HEK293 (cell line): ENCODE data around the gene EGR4.
"Not testable (repeated sequence)": the region's sequence is repeated elsewhere in the genome, so short reads cannot be mapped to it uniquely, and the experiment has no call there.

Experiments used
- CTCF ChIA-PET: fragments of 350-600 bp; formaldehyde crosslinking; extraction: SDS; loops from one replicate; lab custom pipeline; 2021; ENCODE audit warnings: antibody characterized with exemption; lab: Yijun Ruan, JAX
- POLR2A ChIA-PET: fragments of 300-600 bp; formaldehyde crosslinking; extraction: SDS; loops from one replicate; lab custom pipeline; 2020; ENCODE audit warnings: antibody characterized with exemption, inconsistent platforms; lab: Yijun Ruan, JAX
- H3K27ac ChIP-seq: fragments of 200-500 bp; sonication (Bioruptor generic); 2 replicates; pipeline ENCODE4 v1.5.1; 2014; ENCODE audit warnings: low read depth, low read length, control low read depth, inconsistent platforms; ENCODE audit errors: extremely low read depth
- H3K36me3 ChIP-seq, 2 experiments: fragments of 200-500 bp in 1 of 2; sonication (Bioruptor generic) in 1 of 2; 1 replicate in 1 of 2; 2 replicates in 1 of 2; pipeline ENCODE4 v1.5.1; 2014 to 2017; ENCODE audit warnings: inconsistent platforms in 2 of 2, low read length in 2 of 2; ENCODE audit not compliant: control insufficient read depth in 2 of 2, insufficient read depth in 1 of 2
- H3K4me1 ChIP-seq: fragments of 200-500 bp; sonication (Bioruptor generic); 2 replicates; pipeline ENCODE4 v1.5.1; 2014; ENCODE audit warnings: mild to moderate bottlenecking, low read length, inconsistent platforms; ENCODE audit not compliant: control insufficient read depth, insufficient read depth
- H3K4me3 ChIP-seq: 2 replicates; pipeline ENCODE4 v1.5.1; 2011; ENCODE audit warnings: low read depth, mild to moderate bottlenecking, control low read depth, low read length, moderate library complexity
- H3K9me3 ChIP-seq: fragments of 200-500 bp; sonication (Bioruptor generic); 2 replicates; pipeline ENCODE4 v1.5.1; 2014; ENCODE audit warnings: low read depth, low read length, inconsistent platforms; ENCODE audit not compliant: control insufficient read depth, insufficient read depth
- GLI2 ChIP-seq: fragments of 450-650 bp; formaldehyde crosslinking; IDR thresholded peaks from 2 replicates; pipeline ENCODE4; 2017; ENCODE audit warnings: missing biosample characterization, missing genetic modification characterization, low read depth, borderline replicate concordance
- GLIS1 ChIP-seq: fragments of 450-650 bp; formaldehyde crosslinking; IDR thresholded peaks from 2 replicates; pipeline ENCODE4 v1.5.1; 2016; ENCODE audit warnings: missing biosample characterization, missing genetic modification characterization
- MYNN ChIP-seq: fragments of 450-650 bp; formaldehyde crosslinking; IDR thresholded peaks from 2 replicates; pipeline ENCODE4 v1.5.1; 2016; ENCODE audit warnings: missing biosample characterization, missing genetic modification characterization, borderline replicate concordance
- ZFP3 ChIP-seq: fragments of 450-650 bp; formaldehyde crosslinking; IDR thresholded peaks from 2 replicates; pipeline ENCODE4 v1.5.1; 2016; ENCODE audit warnings: low read depth, missing biosample characterization, missing genetic modification characterization
- ZNF114 ChIP-seq: fragments of 450-650 bp; formaldehyde crosslinking; IDR thresholded peaks from 2 replicates; pipeline ENCODE4 v1.5.0; 2017; ENCODE audit warnings: missing biosample characterization, missing genetic modification characterization
- ZNF138 ChIP-seq: fragments of 450-650 bp; formaldehyde crosslinking; IDR thresholded peaks from 2 replicates; pipeline ENCODE4 v1.5.1; 2016; ENCODE audit warnings: missing biosample characterization, missing genetic modification characterization, borderline replicate concordance
- ZNF16 ChIP-seq: fragments of 450-650 bp; formaldehyde crosslinking; IDR thresholded peaks from 2 replicates; pipeline ENCODE4 v1.5.1; 2016; ENCODE audit warnings: low read depth, missing biosample characterization, missing genetic modification characterization
- ZNF221 ChIP-seq: fragments of 450-650 bp; formaldehyde crosslinking; IDR thresholded peaks from 2 replicates; pipeline ENCODE4 v1.5.1; 2017; ENCODE audit warnings: missing biosample characterization, missing genetic modification characterization, borderline replicate concordance
- ZNF335 ChIP-seq: fragments of 450-650 bp; formaldehyde crosslinking; conservative IDR thresholded peaks from 2 replicates; pipeline ENCODE4 v1.5.1; 2016; ENCODE audit warnings: missing biosample characterization, missing genetic modification characterization
- ZNF350 ChIP-seq: fragments of 450-650 bp; formaldehyde crosslinking; IDR thresholded peaks from 2 replicates; pipeline ENCODE4 v1.5.0; 2017; ENCODE audit warnings: missing biosample characterization, mild to moderate bottlenecking, missing genetic modification characterization
- ZNF529 ChIP-seq: fragments of 450-650 bp; formaldehyde crosslinking; IDR thresholded peaks from 2 replicates; pipeline ENCODE4 v1.5.1; 2017; ENCODE audit warnings: missing genetic modification characterization, missing biosample characterization; ENCODE audit not compliant: insufficient replicate concordance
- ZNF544 ChIP-seq: fragments of 450-650 bp; formaldehyde crosslinking; IDR thresholded peaks from 2 replicates; pipeline ENCODE4 v1.5.0; 2017; ENCODE audit warnings: missing biosample characterization, missing genetic modification characterization
- ZNF658 ChIP-seq: fragments of 450-650 bp; formaldehyde crosslinking; IDR thresholded peaks from 2 replicates; pipeline ENCODE4; 2016; ENCODE audit warnings: missing biosample characterization, missing genetic modification characterization
- ZNF777 ChIP-seq: fragments of 450-650 bp; formaldehyde crosslinking; IDR thresholded peaks from 2 replicates; pipeline ENCODE4 v1.5.1; 2017; ENCODE audit warnings: missing biosample characterization, missing genetic modification characterization, borderline replicate concordance
- TF ChIP-seq, protein P1 (sequence below): fragments of 450-650 bp; formaldehyde crosslinking; IDR thresholded peaks from 2 replicates; pipeline ENCODE4 v1.5.1; 2016; ENCODE audit warnings: missing biosample characterization, missing genetic modification characterization
- TF ChIP-seq, protein P2 (sequence below): fragments of 450-650 bp; formaldehyde crosslinking; IDR thresholded peaks from 2 replicates; pipeline ENCODE4 v1.5.1; 2017; ENCODE audit warnings: missing biosample characterization, missing genetic modification characterization
- TF ChIP-seq, protein P3 (sequence below): fragments of 450-650 bp; formaldehyde crosslinking; IDR thresholded peaks from 2 replicates; pipeline ENCODE4 v1.5.1; 2017; ENCODE audit warnings: missing biosample characterization, missing genetic modification characterization
- TF ChIP-seq, protein P4 (sequence below): fragments of 450-650 bp; IDR thresholded peaks from 2 replicates; pipeline ENCODE4 v1.5.1; 2018; ENCODE audit warnings: missing biosample characterization, mild to moderate bottlenecking, missing genetic modification characterization

Gene EGR4

DNA sequence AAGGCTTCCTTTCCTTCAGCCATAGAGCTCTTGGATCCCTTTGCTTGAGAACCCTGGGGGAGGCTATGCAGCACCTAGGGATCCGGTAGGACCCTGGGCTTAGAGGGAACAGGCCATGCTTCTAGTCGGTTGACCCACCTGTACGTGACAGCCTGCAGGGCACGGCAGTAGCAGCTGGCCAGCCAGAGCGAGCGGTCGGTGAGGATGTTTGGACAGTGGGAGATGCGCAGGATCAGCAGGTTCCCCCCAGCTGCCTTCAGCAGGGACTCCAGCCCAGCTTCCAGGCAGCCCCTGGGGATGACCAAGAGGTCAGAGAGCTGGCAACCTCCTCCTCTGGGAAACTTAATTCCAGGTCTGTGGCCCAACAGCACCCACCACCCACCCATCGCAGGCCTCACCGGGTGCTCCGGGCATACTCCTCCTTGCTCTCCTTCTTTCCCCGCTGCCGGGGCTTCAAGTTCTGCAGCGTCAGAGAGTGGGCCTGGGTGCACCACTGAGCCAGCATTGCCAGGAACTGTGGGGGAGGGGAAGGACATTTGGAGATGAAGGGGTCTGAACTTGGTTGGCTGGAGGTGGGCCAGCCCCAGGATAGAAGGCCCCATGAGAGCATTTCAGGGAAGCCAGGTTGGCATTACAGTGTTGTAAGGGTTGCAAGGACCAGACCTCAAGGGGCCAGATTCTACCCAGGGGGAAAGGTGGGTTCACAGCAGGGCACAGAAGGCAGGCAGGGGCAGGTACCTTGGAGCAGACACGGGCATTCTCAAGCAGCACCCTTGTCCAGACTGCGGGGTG is 29.6 kb downstream of the EGR4 start:
- POLR2A ChIA-PET = interaction anchor here (0.8 kb wide), 1 partner anchor 8 kb away, joined by 3 read pairs; no protein-coding TSS in a partner anchor
- CTCF ChIA-PET = no interaction called here

DNA sequence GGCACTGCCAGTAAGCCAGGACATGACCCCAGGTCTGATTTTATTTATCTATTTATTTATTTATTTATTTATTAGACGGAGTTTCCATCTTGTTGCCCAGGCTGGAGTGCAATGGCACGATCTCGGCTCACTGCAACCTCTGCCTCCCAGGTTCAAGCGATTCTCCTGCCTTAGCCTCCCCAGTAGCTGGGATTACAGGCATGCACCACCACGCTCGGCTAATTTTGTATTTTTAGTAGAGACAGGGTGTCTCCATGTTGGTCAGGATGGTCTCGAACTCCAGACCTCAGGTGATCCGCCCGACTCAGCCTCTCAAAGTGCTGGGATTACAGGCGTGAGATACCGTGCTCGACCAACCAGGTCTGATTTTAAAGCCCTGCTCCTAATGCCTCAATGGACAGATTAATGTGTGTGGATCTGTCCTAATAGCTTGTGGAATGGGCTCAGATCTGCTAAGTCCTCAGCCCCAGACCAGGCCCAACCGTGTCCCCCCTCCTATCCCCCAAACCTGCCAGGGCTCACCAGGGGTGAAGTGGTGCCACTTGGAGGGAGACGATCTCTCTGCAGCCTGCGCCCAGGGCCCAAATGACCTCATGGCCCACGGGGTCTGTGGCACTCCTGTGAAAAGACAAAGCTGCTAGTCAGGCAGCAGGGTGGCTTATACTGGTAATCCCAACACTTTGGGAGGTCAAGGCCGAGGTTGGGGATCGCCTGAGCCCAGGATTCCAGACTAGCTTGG is 30.5 kb downstream of the EGR4 start:
- POLR2A ChIA-PET = interaction anchor here (0.7 to 0.8 kb wide), 2 partner anchors 9 to 888 kb away, joined by 3 read pairs; no protein-coding TSS in a partner anchor
- H3K4me1 ChIP-seq = not testable (repeated sequence)
- peaks cover 0 to 48% of the 10 kb centered on the region in 2 experiments; a peak in 2 of 3 replicates for H3K36me3 ChIP-seq

More for the DNA sequence above, 29.6 kb downstream of the EGR4 start:
- Histone ChIP-seq H3K36me3 (peaks cover 0 to 48% of the 10 kb centered on the region in 2 experiments; a peak in 2 of 3 replicates), H3K27ac (no peak overlapping the region), H3K9me3 (no peaks in the 10 kb centered on the region), H3K4me3 (no peak overlapping the region), H3K4me1 (peaks cover 2% of the 10 kb centered on the region; the same call in 1 of the 2 replicates)
- TF ChIP-seq ZNF658 (tag by site-specific recombination) (no peak), GLI2 (no peak), ZNF529 (tag by site-specific recombination) (no peak), ZNF138 (tag by site-specific recombination) (no peak), ZNF335 (tag by site-specific recombination) (no peak), ZNF16 (tag by site-specific recombination) (no peak), ZNF544 (tag by site-specific recombination) (no peak), ZNF350 (tag by site-specific recombination) (no peak), ZFP3 (tag by site-specific recombination) (no peak), ZNF777 (tag by site-specific recombination) (no peak), GLIS1 (tag by site-specific recombination) (no peak), ZNF114 (tag by site-specific recombination) (no peak), ZNF221 (tag by site-specific recombination) (no peak), MYNN (tag by site-specific recombination) (no peak)
- TF ChIP-seq, protein P1, sequence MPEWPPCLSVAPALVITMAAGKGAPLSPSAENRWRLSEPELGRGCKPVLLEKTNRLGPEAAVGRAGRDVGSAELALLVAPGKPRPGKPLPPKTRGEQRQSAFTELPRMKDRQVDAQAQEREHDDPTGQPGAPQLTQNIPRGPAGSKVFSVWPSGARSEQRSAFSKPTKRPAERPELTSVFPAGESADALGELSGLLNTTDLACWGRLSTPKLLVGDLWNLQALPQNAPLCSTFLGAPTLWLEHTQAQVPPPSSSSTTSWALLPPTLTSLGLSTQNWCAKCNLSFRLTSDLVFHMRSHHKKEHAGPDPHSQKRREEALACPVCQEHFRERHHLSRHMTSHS (tag by site-specific recombination) = no peak
- TF ChIP-seq, protein P2, sequence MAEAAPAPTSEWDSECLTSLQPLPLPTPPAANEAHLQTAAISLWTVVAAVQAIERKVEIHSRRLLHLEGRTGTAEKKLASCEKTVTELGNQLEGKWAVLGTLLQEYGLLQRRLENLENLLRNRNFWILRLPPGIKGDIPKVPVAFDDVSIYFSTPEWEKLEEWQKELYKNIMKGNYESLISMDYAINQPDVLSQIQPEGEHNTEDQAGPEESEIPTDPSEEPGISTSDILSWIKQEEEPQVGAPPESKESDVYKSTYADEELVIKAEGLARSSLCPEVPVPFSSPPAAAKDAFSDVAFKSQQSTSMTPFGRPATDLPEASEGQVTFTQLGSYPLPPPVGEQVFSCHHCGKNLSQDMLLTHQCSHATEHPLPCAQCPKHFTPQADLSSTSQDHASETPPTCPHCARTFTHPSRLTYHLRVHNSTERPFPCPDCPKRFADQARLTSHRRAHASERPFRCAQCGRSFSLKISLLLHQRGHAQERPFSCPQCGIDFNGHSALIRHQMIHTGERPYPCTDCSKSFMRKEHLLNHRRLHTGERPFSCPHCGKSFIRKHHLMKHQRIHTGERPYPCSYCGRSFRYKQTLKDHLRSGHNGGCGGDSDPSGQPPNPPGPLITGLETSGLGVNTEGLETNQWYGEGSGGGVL (tag by site-specific recombination) = no peak
- TF ChIP-seq, protein P3, sequence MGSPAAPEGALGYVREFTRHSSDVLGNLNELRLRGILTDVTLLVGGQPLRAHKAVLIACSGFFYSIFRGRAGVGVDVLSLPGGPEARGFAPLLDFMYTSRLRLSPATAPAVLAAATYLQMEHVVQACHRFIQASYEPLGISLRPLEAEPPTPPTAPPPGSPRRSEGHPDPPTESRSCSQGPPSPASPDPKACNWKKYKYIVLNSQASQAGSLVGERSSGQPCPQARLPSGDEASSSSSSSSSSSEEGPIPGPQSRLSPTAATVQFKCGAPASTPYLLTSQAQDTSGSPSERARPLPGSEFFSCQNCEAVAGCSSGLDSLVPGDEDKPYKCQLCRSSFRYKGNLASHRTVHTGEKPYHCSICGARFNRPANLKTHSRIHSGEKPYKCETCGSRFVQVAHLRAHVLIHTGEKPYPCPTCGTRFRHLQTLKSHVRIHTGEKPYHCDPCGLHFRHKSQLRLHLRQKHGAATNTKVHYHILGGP (tag by site-specific recombination) = no peak
- TF ChIP-seq, protein P4, sequence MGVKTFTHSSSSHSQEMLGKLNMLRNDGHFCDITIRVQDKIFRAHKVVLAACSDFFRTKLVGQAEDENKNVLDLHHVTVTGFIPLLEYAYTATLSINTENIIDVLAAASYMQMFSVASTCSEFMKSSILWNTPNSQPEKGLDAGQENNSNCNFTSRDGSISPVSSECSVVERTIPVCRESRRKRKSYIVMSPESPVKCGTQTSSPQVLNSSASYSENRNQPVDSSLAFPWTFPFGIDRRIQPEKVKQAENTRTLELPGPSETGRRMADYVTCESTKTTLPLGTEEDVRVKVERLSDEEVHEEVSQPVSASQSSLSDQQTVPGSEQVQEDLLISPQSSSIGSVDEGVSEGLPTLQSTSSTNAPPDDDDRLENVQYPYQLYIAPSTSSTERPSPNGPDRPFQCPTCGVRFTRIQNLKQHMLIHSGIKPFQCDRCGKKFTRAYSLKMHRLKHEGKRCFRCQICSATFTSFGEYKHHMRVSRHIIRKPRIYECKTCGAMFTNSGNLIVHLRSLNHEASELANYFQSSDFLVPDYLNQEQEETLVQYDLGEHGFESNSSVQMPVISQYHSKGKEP = no peak

More for the DNA sequence above, 30.5 kb downstream of the EGR4 start:
- H3K4me3 ChIP-seq, H3K9me3 ChIP-seq, H3K27ac ChIP-seq: not testable (repeated sequence)
- CTCF ChIA-PET = interaction anchor here (1.8 kb wide), 1 partner anchor 26 kb away, joined by 4 read pairs; no protein-coding TSS in a partner anchor
